Pancreas (tissue), 10 donors: ENCODE measurements around the gene RALB. TPM values are rescaled to one million over a fixed set of nuclear protein-coding genes. Genes with fewer than 3 reads are reported as not detected.

Experiments used
- ATAC-seq, 4 donors: fragments of 200-7000 bp; cut with Tn5 transposase; one replicate each; pipeline versions ENCODE4 v1.8.0 to v1.9.1; 2020; ENCODE audit warnings: mild to moderate bottlenecking in 4 of 4, moderate library complexity in 4 of 4
- DNase-seq, 6 donors: peaks; one replicate each; pipeline ENCODE4 v3.0.0-alpha.2; 2020
- FAIRE-seq: peaks from 2 replicates; lab custom pipeline; 2012; peaks lifted over from hg19 to GRCh38; lab: Jason Lieb, UNC
- H3K27ac ChIP-seq, 4 donors: fragments of 200-600 bp; sonication (generic); 1 replicate in 3 of 4; 2 replicates in 1 of 4; pipeline versions ENCODE4 v1.5.0 to v1.8.0; 2020
- H3K27me3 ChIP-seq, 4 donors: fragments of 200-600 bp; one replicate each; pipeline ENCODE4 v1.8.0; 2021
- H3K36me3 ChIP-seq, 3 donors: fragments of 200-600 bp; sonication (generic) in 1 of 3; one replicate each; pipeline versions ENCODE4 v1.5.0 to v1.8.0; 2020 to 2021
- H3K4me1 ChIP-seq, 3 donors: fragments of 200-600 bp; one replicate each; pipeline ENCODE4 v1.8.0; 2021
- H3K4me3 ChIP-seq, 4 donors: fragments of 200-600 bp; sonication (generic) in 2 of 4; one replicate each; pipeline versions ENCODE4 v1.5.0 to v1.8.0; 2020 to 2021
- H3K9me3 ChIP-seq, 4 donors: fragments of 200-600 bp; one replicate each; pipeline ENCODE4 v1.8.0; 2021
- CTCF ChIP-seq, 4 donors: fragments of 200-600 bp; sonication (generic) in 3 of 4; IDR thresholded peaks; one replicate each; pipeline versions ENCODE4 v1.5.0 to v1.8.0; 2021; ENCODE audit warnings: antibody characterized with exemption in 4 of 4
- WGBS, 2 donors: extraction: QIAGEN DNeasy Blood & Tissue Kit; methylation state at CpG; one replicate each; pipeline ENCODE4 v1.1.7; 2013; 5-methylcytosine and 5-hydroxymethylcytosine counted together
- intact Hi-C, 3 donors: fragments of 100-400 bp; cut with DNase I; formaldehyde crosslinking; loops; one replicate each; pipeline versions ENCODE4 v1.11.1 to v1.14.2; 2022
- polyA plus RNA-seq, 2 donors: library from polyadenylated mRNA; stranded (reverse); fragments of 200-250 nt; gene quantifications; one replicate each; pipeline ENCODE4 v1.2.3, GENCODE V29; 2013
- total RNA-seq, 6 donors: library from RNA; stranded (reverse); fragmentation: NEBNext Ultra II Directional in 4 of 6; extraction: Animal tissue kit (Norgen Biotek cat#: 25700) in 4 of 6; gene quantifications; one replicate each; pipeline versions ENCODE4 v1.2.1 to v1.2.4, GENCODE V29; 2021 to 2023
- donor health status: healthy with polysubstance abuse.
- donor health status: DM: no; HTN: no; CAD: no; lungs with moderate emphysema.
- donor health status: DM: no; HTN: no; CAD: no.
- donor health status: control.
- donor health status: control.
- donor health status: Bipolar disorder and iron deficiency.
- donor health status: DM: yes; HTN: yes; CAD: no.
- donor health status: DM: no; HTN: no; CAD: no.
- donor health status: DM: no; HTN: no; CAD: no.
- donor health status: DM: yes; HTN: yes; CAD: no.

The RALB gene
- total and polyA plus RNA-seq, 8 donors = 9.8 to 24.2 (median 15.4) TPM

- H3K36me3 ChIP-seq = no peaks in the 10 kb centered on the region
- H3K4me1 ChIP-seq = no peaks in the 10 kb centered on the region
- no peak overlapping the region for H3K27ac ChIP-seq
- no peak for TF ChIP-seq CTCF (IDR thresholded peaks at IDR 0.05)
- ATAC-seq (no peak), FAIRE-seq (no peak), DNase-seq (peak in 1 of 6 donors; percentile 34)
- H3K27me3 ChIP-seq = no peaks in the 10 kb centered on the region
- WGBS, 2 donors = 73 to 80% methylated on average over 10 of the region's 10 CpGs
- H3K9me3 ChIP-seq = no peaks in the 10 kb centered on the region
- no peak overlapping the region for H3K4me3 ChIP-seq
- intact Hi-C loops = no loop called here
Measured at GRCh38 chr2:120210270-120210693, 42.4 kb upstream of the RALB start.

- H3K4me3 ChIP-seq = no peak overlapping the region
- peaks cover 0 to 17% (median 2%) of the 10 kb centered on the region in 3 donors for H3K4me1 ChIP-seq
- TF ChIP-seq CTCF (IDR thresholded peaks at IDR 0.05) = no peak
- ATAC-seq (no peak), DNase-seq (no peak), FAIRE-seq (no peak)
- intact Hi-C loops = no loop called here
- H3K9me3 ChIP-seq = no peaks in the 10 kb centered on the region
- no peaks in the 10 kb centered on the region for H3K36me3 ChIP-seq
- WGBS, 2 donors = 97% methylated on average over 5 of the region's 5 CpGs
- H3K27ac ChIP-seq = no peak overlapping the region
- no peaks in the 10 kb centered on the region for H3K27me3 ChIP-seq
Measured at GRCh38 chr2:120218181-120218580, 34.5 kb upstream of the RALB start.

- Histone ChIP-seq H3K9me3 (no peaks in the 10 kb centered on the region), H3K27me3 (no peaks in the 10 kb centered on the region), H3K4me1 (peaks cover 2 to 23% (median 5%) of the 10 kb centered on the region in 3 donors), H3K36me3 (no peaks in the 10 kb centered on the region), H3K27ac (no peak overlapping the region), H3K4me3 (no peak overlapping the region)
- TF ChIP-seq CTCF (IDR thresholded peaks at IDR 0.05) = no peak
- whole genome bisulfite sequencing, 2 donors = 93 to 95% methylated on average over 5 of the region's 5 CpGs
- ATAC-seq (no peak), FAIRE-seq (no peak), DNase-seq (peak in 1 of 6 donors; percentile 11)
- intact Hi-C loops = no loop called here
Measured at GRCh38 chr2:120219291-120219690, 33.4 kb upstream of the RALB start.

DNA sequence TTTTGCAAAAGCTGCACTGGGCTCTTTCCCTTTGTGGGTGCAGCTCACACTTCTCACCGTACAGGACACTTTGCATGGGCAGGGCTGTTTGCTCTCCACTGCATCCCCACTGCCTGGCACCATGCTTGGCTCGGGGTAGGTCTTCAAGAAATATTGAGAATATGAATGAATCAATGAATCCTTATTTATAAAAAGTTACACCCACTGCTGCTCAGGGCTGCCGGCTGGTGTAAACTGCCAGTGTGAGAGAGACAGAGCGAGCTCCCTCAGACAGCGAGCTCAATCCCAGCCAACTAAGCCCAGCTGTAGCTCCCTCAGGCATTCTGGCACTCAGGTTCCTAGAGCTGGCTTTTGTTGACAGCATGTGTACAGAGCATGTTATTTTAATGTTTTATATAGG, 32.9 kb upstream of the RALB start:
- DNase-seq (peak in 2 of 6 donors; percentile 21), FAIRE-seq (no peak), ATAC-seq (no peak)
- Histone ChIP-seq H3K9me3 (no peaks in the 10 kb centered on the region), H3K27ac (no peak overlapping the region), H3K4me3 (no peak overlapping the region), H3K27me3 (no peaks in the 10 kb centered on the region), H3K36me3 (no peaks in the 10 kb centered on the region), H3K4me1 (peaks cover 2 to 25% (median 6%) of the 10 kb centered on the region in 3 donors)
- intact Hi-C loops = no loop called here
- no peak for TF ChIP-seq CTCF (IDR thresholded peaks at IDR 0.05)
- WGBS, 2 donors = 93 to 95% methylated on average over 5 of the region's 5 CpGs

DNA sequence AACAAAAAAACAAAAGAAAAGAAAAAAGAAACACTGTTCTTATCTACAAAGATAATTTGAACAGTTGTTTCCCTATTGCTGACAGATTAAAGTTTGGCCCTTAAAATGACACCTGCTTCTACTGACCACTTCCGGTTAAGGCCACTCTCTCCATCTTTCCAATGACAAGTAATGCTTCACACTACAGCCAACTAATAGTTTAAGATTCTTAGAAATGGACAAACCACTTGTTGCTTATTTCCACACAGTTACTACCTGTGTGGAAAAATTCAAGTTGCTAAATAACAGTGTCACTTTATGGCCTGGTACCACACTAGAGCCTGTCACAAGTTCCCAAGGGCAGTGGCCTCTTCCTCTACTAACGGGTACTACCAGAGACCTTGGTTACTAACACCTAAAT, 31.9 kb upstream of the RALB start:
- H3K36me3 ChIP-seq = no peaks in the 10 kb centered on the region
- H3K27me3 ChIP-seq = no peaks in the 10 kb centered on the region
- FAIRE-seq (no peak), ATAC-seq (no peak), DNase-seq (no peak)
- no peaks in the 10 kb centered on the region for H3K9me3 ChIP-seq
- no peak overlapping the region for H3K27ac ChIP-seq
- TF ChIP-seq CTCF (IDR thresholded peaks at IDR 0.05) = no peak
- H3K4me1 ChIP-seq = peaks cover 2 to 25% (median 6%) of the 10 kb centered on the region in 3 donors
- intact Hi-C loops = no loop called here
- H3K4me3 ChIP-seq = no peak overlapping the region
- WGBS, 2 donors = 80 to 85% methylated on average over 2 of the region's 2 CpGs
